HG03064 (cell line): Measurements from ENCODE around the gene AKR1C4.

Experiments used
- ATAC-seq: cut with Tn5 transposase; IDR thresholded peaks from one replicate; pipeline ENCODE4 v1.9.1; 2021; ENCODE audit warnings: low read depth; ENCODE audit not compliant: unreplicated experiment

AKR1C4 gene

DNA sequence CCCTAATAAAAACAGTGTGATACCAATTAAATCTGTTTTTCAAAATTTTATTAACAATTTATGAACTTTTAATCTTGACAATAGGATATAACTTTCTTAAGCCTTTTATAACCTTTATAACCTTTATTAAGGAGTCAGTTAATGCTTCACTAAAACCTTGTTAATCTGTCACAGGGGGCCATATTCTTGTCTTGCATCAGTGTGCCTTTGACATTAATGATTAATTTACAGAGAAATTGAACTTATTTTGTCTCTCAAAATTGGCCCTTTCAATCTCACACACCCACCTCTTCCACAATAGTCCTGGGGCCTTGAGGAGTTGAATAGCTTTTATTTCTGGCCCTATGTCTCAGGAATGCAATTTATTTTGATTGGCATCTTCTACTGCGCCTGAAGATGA, 68.5 kb downstream of the AKR1C4 start:
- no peak for ATAC-seq

DNA sequence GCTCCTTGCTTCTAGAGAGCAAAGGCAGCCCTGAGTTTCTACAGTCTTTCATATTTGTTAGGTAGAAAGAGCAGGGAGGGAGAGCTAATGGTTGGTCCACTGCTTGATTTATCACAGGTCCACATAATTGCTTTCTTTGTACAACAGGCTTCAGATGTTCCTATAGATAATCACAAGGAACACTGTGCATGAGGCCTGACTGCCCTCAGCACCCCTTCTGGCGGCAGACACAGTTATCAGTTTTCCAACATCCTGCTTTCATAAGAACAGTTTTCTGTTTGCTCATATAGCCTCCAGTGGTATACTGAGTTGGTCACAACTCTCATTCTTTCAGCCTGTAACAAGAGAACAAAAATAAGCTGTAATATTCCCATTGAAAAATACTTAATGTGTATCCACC, 69.7 kb downstream of the AKR1C4 start:
- no peak for ATAC-seq

DNA sequence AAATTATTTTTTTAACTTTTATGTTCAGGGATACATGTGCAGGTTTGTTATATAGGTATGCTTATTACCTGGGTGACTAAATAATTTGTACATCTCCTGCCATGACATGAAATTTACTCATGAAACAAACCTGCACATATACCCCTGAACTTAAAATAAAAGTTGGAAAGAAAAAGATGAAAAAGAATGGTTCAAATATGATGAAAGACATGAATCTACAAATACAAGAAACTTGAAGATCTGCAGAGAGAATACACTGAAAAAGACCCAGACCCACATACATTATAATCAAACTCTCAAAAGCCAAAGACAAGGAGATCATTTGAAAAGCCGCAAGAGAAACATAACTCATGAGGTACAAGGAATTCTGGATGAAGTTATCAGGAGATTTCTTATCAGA, 70.2 kb downstream of the AKR1C4 start:
- ATAC-seq: no peak

DNA sequence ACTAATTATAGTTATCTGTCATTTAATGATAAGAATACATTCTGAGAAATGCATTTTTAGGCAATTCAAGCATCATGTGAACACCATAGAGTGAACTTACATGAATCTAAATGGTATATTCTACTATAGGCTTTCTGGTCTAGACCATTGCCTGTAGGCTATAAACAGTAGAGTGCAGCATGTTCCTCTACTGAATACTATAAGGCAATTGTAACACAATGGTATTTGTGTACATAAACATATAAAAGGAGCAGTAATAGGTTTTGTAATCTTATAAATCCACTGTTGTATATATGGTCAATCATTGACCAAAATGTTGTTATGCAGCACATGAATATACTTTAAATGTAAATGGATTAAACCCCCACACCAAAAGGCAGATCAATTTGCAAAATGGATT, 71.6 kb downstream of the AKR1C4 start:
- ATAC-seq: no peak
